ENCODE results near the gene TBC1D9.

DNA sequence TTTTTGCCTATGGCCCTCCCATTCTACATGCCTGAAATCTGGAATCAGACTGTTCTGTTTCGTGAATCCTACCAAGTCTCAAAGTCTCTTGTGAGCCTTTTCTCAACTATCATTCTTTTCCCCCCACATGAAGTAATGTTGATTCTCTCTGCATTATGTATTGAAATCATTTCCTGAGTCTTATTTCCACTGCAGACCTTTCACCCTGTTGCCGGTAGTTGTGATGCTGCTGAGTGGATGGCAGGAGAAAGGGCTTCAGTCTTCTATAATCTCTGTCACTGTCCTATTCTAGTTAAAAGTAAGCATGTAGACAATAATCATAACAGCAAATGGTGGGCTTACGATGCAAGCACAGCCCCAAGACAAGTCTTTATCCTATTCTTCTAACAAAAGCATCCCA lies 75.0 kb downstream of the TBC1D9 start:
- TF ChIP-seq, protein P1, sequence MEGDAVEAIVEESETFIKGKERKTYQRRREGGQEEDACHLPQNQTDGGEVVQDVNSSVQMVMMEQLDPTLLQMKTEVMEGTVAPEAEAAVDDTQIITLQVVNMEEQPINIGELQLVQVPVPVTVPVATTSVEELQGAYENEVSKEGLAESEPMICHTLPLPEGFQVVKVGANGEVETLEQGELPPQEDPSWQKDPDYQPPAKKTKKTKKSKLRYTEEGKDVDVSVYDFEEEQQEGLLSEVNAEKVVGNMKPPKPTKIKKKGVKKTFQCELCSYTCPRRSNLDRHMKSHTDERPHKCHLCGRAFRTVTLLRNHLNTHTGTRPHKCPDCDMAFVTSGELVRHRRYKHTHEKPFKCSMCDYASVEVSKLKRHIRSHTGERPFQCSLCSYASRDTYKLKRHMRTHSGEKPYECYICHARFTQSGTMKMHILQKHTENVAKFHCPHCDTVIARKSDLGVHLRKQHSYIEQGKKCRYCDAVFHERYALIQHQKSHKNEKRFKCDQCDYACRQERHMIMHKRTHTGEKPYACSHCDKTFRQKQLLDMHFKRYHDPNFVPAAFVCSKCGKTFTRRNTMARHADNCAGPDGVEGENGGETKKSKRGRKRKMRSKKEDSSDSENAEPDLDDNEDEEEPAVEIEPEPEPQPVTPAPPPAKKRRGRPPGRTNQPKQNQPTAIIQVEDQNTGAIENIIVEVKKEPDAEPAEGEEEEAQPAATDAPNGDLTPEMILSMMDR (tag by site-specific recombination; IDR thresholded peaks at IDR 0.05) = no peak
- TF ChIP-seq, protein P2, sequence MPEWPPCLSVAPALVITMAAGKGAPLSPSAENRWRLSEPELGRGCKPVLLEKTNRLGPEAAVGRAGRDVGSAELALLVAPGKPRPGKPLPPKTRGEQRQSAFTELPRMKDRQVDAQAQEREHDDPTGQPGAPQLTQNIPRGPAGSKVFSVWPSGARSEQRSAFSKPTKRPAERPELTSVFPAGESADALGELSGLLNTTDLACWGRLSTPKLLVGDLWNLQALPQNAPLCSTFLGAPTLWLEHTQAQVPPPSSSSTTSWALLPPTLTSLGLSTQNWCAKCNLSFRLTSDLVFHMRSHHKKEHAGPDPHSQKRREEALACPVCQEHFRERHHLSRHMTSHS (tag by site-specific recombination; IDR thresholded peaks at IDR 0.05) = no peak

All from HEK293 (cell line).